ENCODE data around the gene NR3C1. TPM values are rescaled to one million over a fixed set of nuclear protein-coding genes. Genes with fewer than 3 reads are reported as not detected.

The NR3C1 gene
- total and polyA plus RNA-seq, 2 experiments from 2014 or later = 41.0 to 60.5 TPM

- no peaks in the 10 kb centered on the region for H4K20me1 ChIP-seq (ENCODE audit: insufficient read depth, poor library complexity, severe bottlenecking)
- H3K9me3 ChIP-seq (ENCODE audit: low read depth) = no peaks in the 10 kb centered on the region
- H3K4me3 ChIP-seq = no peak overlapping the region
- no peak overlapping the region for H3K27ac ChIP-seq
- no peak overlapping the region for H2AFZ ChIP-seq
- H3K79me2 ChIP-seq = peaks cover 3% of the 10 kb centered on the region
- no peaks in the 10 kb centered on the region for H3K9me2 ChIP-seq (replicated peaks; ENCODE audit: insufficient read depth)
- no peak for TF ChIP-seq CTCF (IDR thresholded peaks at IDR 0.05; ENCODE audit: poor library complexity)
- no peak for TF ChIP-seq EZH2 (IDR thresholded peaks at IDR 0.05; ENCODE audit: borderline replicate concordance)
- no peak for TF ChIP-seq EZH2phosphoT487 (IDR thresholded peaks at IDR 0.05; ENCODE audit: low read depth, severe bottlenecking, unreplicated experiment)
- H3K27me3 ChIP-seq = no peaks in the 10 kb centered on the region
- H3K4me1 ChIP-seq (ENCODE audit: insufficient read depth) = no peaks in the 10 kb centered on the region
- H3K4me2 ChIP-seq = no peak overlapping the region
- DNase-seq (ENCODE audit: low spot score) = no peak
- WGBS (ENCODE audit: low lambda C conversion rate, missing lambda C conversion rate) = 94% methylated on average over 2 of the region's 2 CpGs
- no peaks in the 10 kb centered on the region for H3K36me3 ChIP-seq (replicated peaks; ENCODE audit: insufficient read depth, low read depth)
Measured at GRCh38 chr5:143308731-143309130, 94.8 kb downstream of the NR3C1 start.

- H3K27ac ChIP-seq = no peak overlapping the region
- no peak overlapping the region for H3K4me2 ChIP-seq
- no peak overlapping the region for H3K4me3 ChIP-seq
- peaks cover 4% of the 10 kb centered on the region for H3K79me2 ChIP-seq
- H3K4me1 ChIP-seq (ENCODE audit: insufficient read depth) = no peaks in the 10 kb centered on the region
- H3K27me3 ChIP-seq = no peaks in the 10 kb centered on the region
- H4K20me1 ChIP-seq (ENCODE audit: insufficient read depth, poor library complexity, severe bottlenecking) = no peaks in the 10 kb centered on the region
- TF ChIP-seq EZH2 (IDR thresholded peaks at IDR 0.05; ENCODE audit: borderline replicate concordance) (no peak), CTCF (IDR thresholded peaks at IDR 0.05; ENCODE audit: poor library complexity) (no peak), EZH2phosphoT487 (IDR thresholded peaks at IDR 0.05; ENCODE audit: low read depth, severe bottlenecking, unreplicated experiment) (no peak)
- no peaks in the 10 kb centered on the region for H3K9me2 ChIP-seq (replicated peaks; ENCODE audit: insufficient read depth)
- no peaks in the 10 kb centered on the region for H3K9me3 ChIP-seq (ENCODE audit: low read depth)
- 84% methylated on average over 2 of the region's 2 CpGs for whole genome bisulfite sequencing (ENCODE audit: low lambda C conversion rate, missing lambda C conversion rate)
- no peak for DNase-seq (ENCODE audit: low spot score)
- no peaks in the 10 kb centered on the region for H3K36me3 ChIP-seq (replicated peaks; ENCODE audit: insufficient read depth, low read depth)
- no peak overlapping the region for H2AFZ ChIP-seq
Measured at GRCh38 chr5:143306040-143306439, 97.4 kb downstream of the NR3C1 start.

GRCh38 chr5:143304836-143305475 lies 98.5 kb downstream of the NR3C1 start:
- H3K4me1 ChIP-seq (ENCODE audit: insufficient read depth) = no peaks in the 10 kb centered on the region
- H3K4me3 ChIP-seq = no peak overlapping the region
- no peak overlapping the region for H3K27ac ChIP-seq
- no peak overlapping the region for H2AFZ ChIP-seq
- H3K36me3 ChIP-seq (replicated peaks; ENCODE audit: insufficient read depth, low read depth) = no peaks in the 10 kb centered on the region
- peaks cover 4% of the 10 kb centered on the region for H3K79me2 ChIP-seq
- no peaks in the 10 kb centered on the region for H3K9me2 ChIP-seq (replicated peaks; ENCODE audit: insufficient read depth)
- H3K9me3 ChIP-seq (ENCODE audit: low read depth) = no peaks in the 10 kb centered on the region
- no peak for DNase-seq (ENCODE audit: low spot score)
- H4K20me1 ChIP-seq (ENCODE audit: insufficient read depth, poor library complexity, severe bottlenecking) = no peaks in the 10 kb centered on the region
- TF ChIP-seq CTCF (IDR thresholded peaks at IDR 0.05; ENCODE audit: poor library complexity) (no peak), EZH2 (IDR thresholded peaks at IDR 0.05; ENCODE audit: borderline replicate concordance) (no peak), EZH2phosphoT487 (IDR thresholded peaks at IDR 0.05; ENCODE audit: low read depth, severe bottlenecking, unreplicated experiment) (no peak)
- no peaks in the 10 kb centered on the region for H3K27me3 ChIP-seq
- WGBS (ENCODE audit: low lambda C conversion rate, missing lambda C conversion rate) = 90% methylated on average over 2 of the region's 2 CpGs
- no peak overlapping the region for H3K4me2 ChIP-seq
